Measurements from ENCODE around the gene LAMB4. TPM values are rescaled to one million over a fixed set of nuclear protein-coding genes. Genes with fewer than 3 reads are reported as not detected.

The LAMB4 gene
- total and polyA plus RNA-seq, 2 experiments from 2014 or later: 0.16 TPM; not detected in 1

GRCh38 chr7:108030516-108030915 is 99.6 kb downstream of the LAMB4 start:
- in situ Hi-C loops (cut with MboI): no loop called here

GRCh38 chr7:108029034-108029433 is 101.1 kb downstream of the LAMB4 start:
- Histone ChIP-seq H3K4me2 (ENCODE audit: unreplicated experiment) (no peak overlapping the region), H3F3A (ENCODE audit: insufficient read depth) (peaks cover 24% of the 10 kb centered on the region), H3K9me3 (ENCODE audit: low read depth) (no peaks in the 10 kb centered on the region), H3K9ac (no peak overlapping the region), H2AFZ (no peak overlapping the region; the same call in 1 of the 2 replicates), H3K4me1 (ENCODE audit: insufficient read depth) (peaks cover 19% of the 10 kb centered on the region), H3K36me3 (ENCODE audit: low read depth) (no peaks in the 10 kb centered on the region), H3K9me2 (ENCODE audit: insufficient read depth) (peaks cover 6% of the 10 kb centered on the region; the same call in 1 of the 2 replicates), H3K4me3 (no peak overlapping the region), H3K27ac (no peak overlapping the region), H3K79me2 (ENCODE audit: insufficient read depth) (no peaks in the 10 kb centered on the region), H3K27me3 (replicated peaks; ENCODE audit: insufficient read depth) (no peaks in the 10 kb centered on the region), H4K20me1 (ENCODE audit: insufficient read depth) (no peaks in the 10 kb centered on the region)
- no peak for DNase-seq
- WGBS, 2 experiments (ENCODE audit: low coverage in 1 of 2, low lambda C conversion rate in 2 of 2, missing lambda C conversion rate in 2 of 2): 84 to 86% methylated on average over 3 of the region's 3 CpGs
- in situ Hi-C loops (cut with MboI): no loop called here
- TF ChIP-seq EZH2phosphoT487 (IDR thresholded peaks at IDR 0.05; ENCODE audit: insufficient read depth, low read depth) (no peak), EZH2 (IDR thresholded peaks at IDR 0.05; ENCODE audit: insufficient read depth, poor library complexity, severe bottlenecking) (no peak)

More at GRCh38 chr7:108030516-108030915, 99.6 kb downstream of the LAMB4 start:
- Histone ChIP-seq H4K20me1 (ENCODE audit: insufficient read depth) (no peaks in the 10 kb centered on the region), H3K9ac (peak overlapping the region; percentile 30; the same call in 1 of the 2 replicates), H3K79me2 (ENCODE audit: insufficient read depth) (no peaks in the 10 kb centered on the region), H3F3A (ENCODE audit: insufficient read depth) (peaks cover 21% of the 10 kb centered on the region), H3K27ac (peak overlapping the region; percentile 71), H3K9me3 (ENCODE audit: low read depth) (no peaks in the 10 kb centered on the region), H3K4me2 (ENCODE audit: unreplicated experiment) (peak overlapping the region; percentile 61), H3K36me3 (ENCODE audit: low read depth) (no peaks in the 10 kb centered on the region), H3K4me1 (ENCODE audit: insufficient read depth) (peaks cover 19% of the 10 kb centered on the region), H3K9me2 (ENCODE audit: insufficient read depth) (peaks cover 6% of the 10 kb centered on the region; the same call in 1 of the 2 replicates), H3K4me3 (peak overlapping the region; percentile 46), H2AFZ (peak overlapping the region; percentile 59), H3K27me3 (replicated peaks; ENCODE audit: insufficient read depth) (no peaks in the 10 kb centered on the region)
- whole genome bisulfite sequencing, 2 experiments (ENCODE audit: low coverage in 1 of 2, low lambda C conversion rate in 2 of 2, missing lambda C conversion rate in 2 of 2): 52 to 65% methylated on average over 3 of the region's 3 CpGs
- peak; percentile 79 for DNase-seq
- no peak for TF ChIP-seq EZH2 (IDR thresholded peaks at IDR 0.05; ENCODE audit: insufficient read depth, poor library complexity, severe bottlenecking)

- no peak overlapping the region for H3K4me3 ChIP-seq
- TF ChIP-seq EZH2 (IDR thresholded peaks at IDR 0.05; ENCODE audit: insufficient read depth, poor library complexity, severe bottlenecking): no peak
- peaks cover 33% of the 10 kb centered on the region for H3F3A ChIP-seq (ENCODE audit: insufficient read depth)
- H3K9me3 ChIP-seq (ENCODE audit: low read depth): no peaks in the 10 kb centered on the region
- H4K20me1 ChIP-seq (ENCODE audit: insufficient read depth): no peaks in the 10 kb centered on the region
- H3K4me1 ChIP-seq (ENCODE audit: insufficient read depth): peaks cover 21% of the 10 kb centered on the region
- H3K79me2 ChIP-seq (ENCODE audit: insufficient read depth): no peaks in the 10 kb centered on the region
- no peaks in the 10 kb centered on the region for H3K36me3 ChIP-seq (ENCODE audit: low read depth)
- WGBS, 2 experiments (ENCODE audit: low coverage in 1 of 2, low lambda C conversion rate in 2 of 2, missing lambda C conversion rate in 2 of 2): 98 to 100% methylated on average over 2 of the region's 2 CpGs
- H3K27me3 ChIP-seq (replicated peaks; ENCODE audit: insufficient read depth): no peaks in the 10 kb centered on the region
- no peak overlapping the region for H3K4me2 ChIP-seq (ENCODE audit: unreplicated experiment)
- no peak overlapping the region for H3K27ac ChIP-seq
- H3K9me2 ChIP-seq (ENCODE audit: insufficient read depth): peaks cover 6% of the 10 kb centered on the region; the same call in 1 of the 2 replicates
- no peak overlapping the region for H3K9ac ChIP-seq
- in situ Hi-C loops (cut with MboI): no loop called here
- DNase-seq: no peak
- H2AFZ ChIP-seq: no peak overlapping the region
Observed at GRCh38 chr7:108028111-108028510, 102.0 kb downstream of the LAMB4 start.

- no peak for DNase-seq
- H3K79me2 ChIP-seq (ENCODE audit: insufficient read depth): no peaks in the 10 kb centered on the region
- no peaks in the 10 kb centered on the region for H3K36me3 ChIP-seq (ENCODE audit: low read depth)
- no peaks in the 10 kb centered on the region for H3K9me3 ChIP-seq (ENCODE audit: low read depth)
- no peak overlapping the region for H3K9ac ChIP-seq
- in situ Hi-C loops (cut with MboI): no loop called here
- no peak overlapping the region for H3K4me3 ChIP-seq
- H2AFZ ChIP-seq: no peak overlapping the region
- no peaks in the 10 kb centered on the region for H3K27me3 ChIP-seq (replicated peaks; ENCODE audit: insufficient read depth)
- peaks cover 36% of the 10 kb centered on the region for H3F3A ChIP-seq (ENCODE audit: insufficient read depth)
- H3K4me1 ChIP-seq (ENCODE audit: insufficient read depth): peaks cover 26% of the 10 kb centered on the region
- TF ChIP-seq EZH2phosphoT487 (IDR thresholded peaks at IDR 0.05; ENCODE audit: insufficient read depth, low read depth) (no peak), EZH2 (IDR thresholded peaks at IDR 0.05; ENCODE audit: insufficient read depth, poor library complexity, severe bottlenecking) (no peak)
- H3K4me2 ChIP-seq (ENCODE audit: unreplicated experiment): no peak overlapping the region
- no peaks in the 10 kb centered on the region for H4K20me1 ChIP-seq (ENCODE audit: insufficient read depth)
- H3K9me2 ChIP-seq (ENCODE audit: insufficient read depth): peaks cover 6% of the 10 kb centered on the region; the same call in 1 of the 2 replicates
- no peak overlapping the region for H3K27ac ChIP-seq
- 91 to 100% methylated on average over 1 of the region's 1 CpG for WGBS, 2 experiments (ENCODE audit: low coverage in 1 of 2, low lambda C conversion rate in 2 of 2, missing lambda C conversion rate in 2 of 2)
Observed at GRCh38 chr7:108027239-108027638, 102.9 kb downstream of the LAMB4 start.

- in situ Hi-C loops (cut with MboI): no loop called here
- H3K27ac ChIP-seq: no peak overlapping the region
- H3F3A ChIP-seq (ENCODE audit: insufficient read depth): peaks cover 36% of the 10 kb centered on the region
- H4K20me1 ChIP-seq (ENCODE audit: insufficient read depth): no peaks in the 10 kb centered on the region
- no peak overlapping the region for H2AFZ ChIP-seq
- TF ChIP-seq EZH2phosphoT487 (IDR thresholded peaks at IDR 0.05; ENCODE audit: insufficient read depth, low read depth): no peak
- TF ChIP-seq EZH2 (IDR thresholded peaks at IDR 0.05; ENCODE audit: insufficient read depth, poor library complexity, severe bottlenecking): no peak
- DNase-seq: peak; percentile 23
- WGBS, 2 experiments (ENCODE audit: low coverage in 1 of 2, low lambda C conversion rate in 2 of 2, missing lambda C conversion rate in 2 of 2): 100% methylated on average over 3 of the region's 3 CpGs
- H3K4me3 ChIP-seq: no peak overlapping the region
- H3K27me3 ChIP-seq (replicated peaks; ENCODE audit: insufficient read depth): no peaks in the 10 kb centered on the region
- H3K4me2 ChIP-seq (ENCODE audit: unreplicated experiment): no peak overlapping the region
- H3K36me3 ChIP-seq (ENCODE audit: low read depth): no peaks in the 10 kb centered on the region
- H3K9me2 ChIP-seq (ENCODE audit: insufficient read depth): peaks cover 6% of the 10 kb centered on the region; the same call in 1 of the 2 replicates
- H3K4me1 ChIP-seq (ENCODE audit: insufficient read depth): peaks cover 26% of the 10 kb centered on the region
- no peaks in the 10 kb centered on the region for H3K79me2 ChIP-seq (ENCODE audit: insufficient read depth)
- H3K9ac ChIP-seq: no peak overlapping the region
- no peaks in the 10 kb centered on the region for H3K9me3 ChIP-seq (ENCODE audit: low read depth)
Observed at GRCh38 chr7:108026647-108027046, 103.5 kb downstream of the LAMB4 start.

Measured in GM23248 (cell line).